Mucosa of rectum (tissue), 2 donors: ENCODE measurements around the gene NELL1.

Source experiments
- H3K27ac ChIP-seq, 2 donors: one replicate each; pipeline ENCODE4 v1.7.0; 2013; ENCODE audit warnings: inconsistent platforms in 2 of 2, low read depth in 2 of 2, low read length in 2 of 2
- H3K27me3 ChIP-seq, 2 donors: one replicate each; pipeline ENCODE4 v1.7.0; 2013; ENCODE audit warnings: low read length in 2 of 2; ENCODE audit not compliant: control insufficient read depth in 2 of 2, insufficient read depth in 2 of 2
- H3K36me3 ChIP-seq, 2 donors: one replicate each; pipeline ENCODE4 v1.7.0; 2013; ENCODE audit warnings: low read length in 2 of 2; ENCODE audit not compliant: control insufficient read depth in 2 of 2, insufficient read depth in 2 of 2
- H3K4me1 ChIP-seq, 2 donors: one replicate each; pipeline ENCODE4 v1.7.0; 2013; ENCODE audit warnings: low read length in 2 of 2, mild to moderate bottlenecking in 1 of 2; ENCODE audit not compliant: control insufficient read depth in 2 of 2, insufficient read depth in 2 of 2
- H3K4me3 ChIP-seq, 2 donors: one replicate each; pipeline ENCODE4 v1.7.0; 2013; ENCODE audit warnings: low read length in 2 of 2
- H3K9ac ChIP-seq, 2 donors: one replicate each; pipeline ENCODE4 v1.7.0; 2013; ENCODE audit warnings: low read length in 2 of 2, low read depth in 1 of 2, mild to moderate bottlenecking in 1 of 2
- H3K9me3 ChIP-seq, 2 donors: one replicate each; pipeline ENCODE4 v1.7.0; 2013; ENCODE audit warnings: low read length in 2 of 2; ENCODE audit not compliant: control insufficient read depth in 2 of 2
- donor health status: healthy.
- donor health status: Normal muscosa, but diverticular disease.

The NELL1 gene

GRCh38 chr11:21520244-21520643, 850.9 kb downstream of the NELL1 start:
- Histone ChIP-seq H3K27ac (no peak overlapping the region), H3K4me1 (no peaks in the 10 kb centered on the region), H3K9me3 (no peaks in the 10 kb centered on the region), H3K27me3 (no peaks in the 10 kb centered on the region), H3K36me3 (no peaks in the 10 kb centered on the region), H3K9ac (no peak overlapping the region), H3K4me3 (no peak overlapping the region)

- Histone ChIP-seq H3K36me3 (no peaks in the 10 kb centered on the region), H3K27me3 (no peaks in the 10 kb centered on the region), H3K4me1 (no peaks in the 10 kb centered on the region), H3K9ac (no peak overlapping the region), H3K9me3 (no peaks in the 10 kb centered on the region), H3K27ac (no peak overlapping the region), H3K4me3 (no peak overlapping the region)
Measured at GRCh38 chr11:21529187-21529586, 859.8 kb downstream of the NELL1 start.

- Histone ChIP-seq H3K4me3 (no peak overlapping the region), H3K4me1 (no peaks in the 10 kb centered on the region), H3K9me3 (no peaks in the 10 kb centered on the region), H3K36me3 (no peaks in the 10 kb centered on the region), H3K9ac (no peak overlapping the region), H3K27me3 (no peaks in the 10 kb centered on the region), H3K27ac (no peak overlapping the region)
Measured at GRCh38 chr11:21534288-21534687, 864.9 kb downstream of the NELL1 start.

- Histone ChIP-seq H3K27ac (no peak overlapping the region), H3K9me3 (no peaks in the 10 kb centered on the region), H3K4me1 (no peaks in the 10 kb centered on the region), H3K36me3 (no peaks in the 10 kb centered on the region), H3K9ac (no peak overlapping the region), H3K27me3 (no peaks in the 10 kb centered on the region), H3K4me3 (no peak overlapping the region)
Measured at GRCh38 chr11:21537980-21538379, 868.6 kb downstream of the NELL1 start.

- H3K9ac ChIP-seq: no peak overlapping the region
- no peak overlapping the region for H3K27ac ChIP-seq
- no peak overlapping the region for H3K4me3 ChIP-seq
- H3K27me3 ChIP-seq: no peaks in the 10 kb centered on the region
- H3K36me3 ChIP-seq: no peaks in the 10 kb centered on the region
- no peaks in the 10 kb centered on the region for H3K9me3 ChIP-seq
- no peaks in the 10 kb centered on the region for H3K4me1 ChIP-seq
Measured at GRCh38 chr11:21541187-21541751, 871.9 kb downstream of the NELL1 start.

GRCh38 chr11:21543901-21544300, 874.5 kb downstream of the NELL1 start:
- Histone ChIP-seq H3K27me3 (no peaks in the 10 kb centered on the region), H3K4me1 (no peaks in the 10 kb centered on the region), H3K9ac (no peak overlapping the region), H3K36me3 (no peaks in the 10 kb centered on the region), H3K4me3 (no peak overlapping the region), H3K9me3 (no peaks in the 10 kb centered on the region), H3K27ac (no peak overlapping the region)

- Histone ChIP-seq H3K4me3 (no peak overlapping the region), H3K27me3 (no peaks in the 10 kb centered on the region), H3K9me3 (no peaks in the 10 kb centered on the region), H3K36me3 (no peaks in the 10 kb centered on the region), H3K4me1 (no peaks in the 10 kb centered on the region), H3K27ac (no peak overlapping the region), H3K9ac (no peak overlapping the region)
Measured at GRCh38 chr11:21545699-21546098, 876.3 kb downstream of the NELL1 start.

- Histone ChIP-seq H3K36me3 (no peaks in the 10 kb centered on the region), H3K9ac (no peak overlapping the region), H3K9me3 (no peaks in the 10 kb centered on the region), H3K4me3 (no peak overlapping the region), H3K27me3 (no peaks in the 10 kb centered on the region), H3K4me1 (no peaks in the 10 kb centered on the region), H3K27ac (no peak overlapping the region)
Measured at GRCh38 chr11:21546703-21547102, 877.3 kb downstream of the NELL1 start.

GRCh38 chr11:21552911-21553310, 883.5 kb downstream of the NELL1 start:
- no peak overlapping the region for H3K4me3 ChIP-seq
- H3K4me1 ChIP-seq: peaks cover 0 to 4% of the 10 kb centered on the region in 2 donors
- peak overlapping the region in 1 of 2 donors; percentile 6 for H3K27ac ChIP-seq
- no peaks in the 10 kb centered on the region for H3K27me3 ChIP-seq
- H3K9me3 ChIP-seq: no peaks in the 10 kb centered on the region
- no peaks in the 10 kb centered on the region for H3K36me3 ChIP-seq
- no peak overlapping the region for H3K9ac ChIP-seq

- Histone ChIP-seq H3K4me3 (no peak overlapping the region), H3K9ac (no peak overlapping the region), H3K9me3 (no peaks in the 10 kb centered on the region), H3K27ac (no peak overlapping the region), H3K27me3 (no peaks in the 10 kb centered on the region), H3K4me1 (peaks cover 0 to 4% of the 10 kb centered on the region in 2 donors), H3K36me3 (no peaks in the 10 kb centered on the region)
Measured at GRCh38 chr11:21553795-21554194, 884.4 kb downstream of the NELL1 start.

GRCh38 chr11:21554284-21554683, 884.9 kb downstream of the NELL1 start:
- no peaks in the 10 kb centered on the region for H3K27me3 ChIP-seq
- H3K4me3 ChIP-seq: no peak overlapping the region
- H3K4me1 ChIP-seq: peaks cover 0 to 4% of the 10 kb centered on the region in 2 donors
- no peak overlapping the region for H3K9ac ChIP-seq
- H3K9me3 ChIP-seq: no peaks in the 10 kb centered on the region
- no peaks in the 10 kb centered on the region for H3K36me3 ChIP-seq
- no peak overlapping the region for H3K27ac ChIP-seq
